ENCODE results near the gene VWA7.

DNA sequence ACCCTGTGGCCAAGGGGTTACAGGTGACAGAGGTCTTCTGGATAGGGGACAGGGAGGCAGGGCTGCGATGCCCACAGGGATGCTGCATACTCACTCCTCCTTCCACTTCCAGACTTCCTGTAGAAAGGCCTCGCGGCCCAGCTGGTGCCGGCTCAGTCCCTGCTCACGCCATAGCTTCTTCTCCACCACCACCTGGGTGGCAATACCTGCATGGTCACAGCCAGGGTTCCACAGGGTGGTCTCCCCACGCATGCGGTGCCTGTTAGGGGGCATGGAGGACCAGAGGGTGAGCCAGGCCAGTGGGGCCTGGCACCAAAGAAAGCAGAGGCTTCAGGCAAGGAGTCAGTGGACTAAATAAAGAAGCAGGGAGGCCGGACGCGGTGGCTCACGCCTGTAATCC lies 8.3 kb upstream of the VWA7 start:
- TF ChIP-seq POLR2AphosphoS5 (IDR thresholded peaks at IDR 0.05) (no peak), POLR2A (IDR thresholded peaks at IDR 0.05) (no peak)
- TF ChIP-seq, protein P1, sequence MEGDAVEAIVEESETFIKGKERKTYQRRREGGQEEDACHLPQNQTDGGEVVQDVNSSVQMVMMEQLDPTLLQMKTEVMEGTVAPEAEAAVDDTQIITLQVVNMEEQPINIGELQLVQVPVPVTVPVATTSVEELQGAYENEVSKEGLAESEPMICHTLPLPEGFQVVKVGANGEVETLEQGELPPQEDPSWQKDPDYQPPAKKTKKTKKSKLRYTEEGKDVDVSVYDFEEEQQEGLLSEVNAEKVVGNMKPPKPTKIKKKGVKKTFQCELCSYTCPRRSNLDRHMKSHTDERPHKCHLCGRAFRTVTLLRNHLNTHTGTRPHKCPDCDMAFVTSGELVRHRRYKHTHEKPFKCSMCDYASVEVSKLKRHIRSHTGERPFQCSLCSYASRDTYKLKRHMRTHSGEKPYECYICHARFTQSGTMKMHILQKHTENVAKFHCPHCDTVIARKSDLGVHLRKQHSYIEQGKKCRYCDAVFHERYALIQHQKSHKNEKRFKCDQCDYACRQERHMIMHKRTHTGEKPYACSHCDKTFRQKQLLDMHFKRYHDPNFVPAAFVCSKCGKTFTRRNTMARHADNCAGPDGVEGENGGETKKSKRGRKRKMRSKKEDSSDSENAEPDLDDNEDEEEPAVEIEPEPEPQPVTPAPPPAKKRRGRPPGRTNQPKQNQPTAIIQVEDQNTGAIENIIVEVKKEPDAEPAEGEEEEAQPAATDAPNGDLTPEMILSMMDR (IDR thresholded peaks at IDR 0.05) = no peak

Data from prostate gland (tissue), 2 donors.